8988T (cell line): ENCODE data around the gene SUN1.
A peak's percentile ranks its signal among the peaks of the same experiment; 100 is the strongest.

Experiments
- DNase-seq: peaks from one replicate; pipeline ENCODE4 v3.0.0; 2011

The SUN1 gene

DNA sequence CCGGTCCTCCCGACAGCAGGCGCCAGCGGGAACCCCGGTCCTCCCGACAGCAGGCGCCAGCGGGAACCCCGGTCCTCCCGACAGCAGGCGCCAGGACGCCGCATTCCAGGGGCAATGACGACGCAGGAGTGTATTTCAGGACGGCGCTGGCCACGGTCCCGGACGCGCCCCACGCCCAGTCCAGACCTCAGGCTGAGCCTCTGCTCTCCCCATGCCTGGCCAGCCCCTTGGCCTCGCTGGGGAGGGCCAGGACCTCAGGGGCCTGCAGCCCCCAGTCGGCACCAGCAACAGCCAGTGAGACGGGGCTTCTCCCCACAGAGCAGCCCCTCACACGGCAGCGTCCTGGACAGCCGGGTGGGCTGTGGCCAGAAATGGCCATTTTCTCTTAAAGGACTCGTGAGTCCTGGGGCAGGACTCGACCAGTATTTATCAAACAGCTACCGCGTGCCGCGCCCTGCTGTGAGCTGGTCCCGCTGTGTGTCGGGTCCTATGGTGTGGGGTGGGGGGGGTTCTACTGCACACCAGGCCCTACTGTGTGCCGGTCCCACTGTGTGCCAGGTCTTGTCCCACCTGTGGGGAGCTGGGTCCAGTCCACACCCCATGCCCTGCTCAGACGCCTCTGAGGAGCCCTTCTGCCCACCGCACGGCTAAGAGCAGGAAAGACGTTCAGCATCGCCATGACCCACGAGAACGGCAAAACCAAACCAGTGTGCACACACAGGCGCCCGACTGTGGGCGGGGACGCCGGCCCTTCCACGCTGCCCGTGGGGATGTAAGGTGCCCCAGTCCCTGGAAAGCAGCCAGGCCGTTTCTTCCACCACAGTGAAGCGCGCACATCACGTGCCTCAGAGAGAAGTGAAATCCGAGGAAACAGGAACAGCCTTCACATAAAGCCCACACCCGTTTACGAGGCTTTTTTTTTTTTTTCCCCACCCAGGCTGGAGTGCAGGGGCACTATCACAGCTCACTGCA is 77.4 kb downstream of the SUN1 start:
- no peak for DNase-seq

GRCh38 chr7:910441-910861 is 78.2 kb downstream of the SUN1 start:
- no peak for DNase-seq

DNA sequence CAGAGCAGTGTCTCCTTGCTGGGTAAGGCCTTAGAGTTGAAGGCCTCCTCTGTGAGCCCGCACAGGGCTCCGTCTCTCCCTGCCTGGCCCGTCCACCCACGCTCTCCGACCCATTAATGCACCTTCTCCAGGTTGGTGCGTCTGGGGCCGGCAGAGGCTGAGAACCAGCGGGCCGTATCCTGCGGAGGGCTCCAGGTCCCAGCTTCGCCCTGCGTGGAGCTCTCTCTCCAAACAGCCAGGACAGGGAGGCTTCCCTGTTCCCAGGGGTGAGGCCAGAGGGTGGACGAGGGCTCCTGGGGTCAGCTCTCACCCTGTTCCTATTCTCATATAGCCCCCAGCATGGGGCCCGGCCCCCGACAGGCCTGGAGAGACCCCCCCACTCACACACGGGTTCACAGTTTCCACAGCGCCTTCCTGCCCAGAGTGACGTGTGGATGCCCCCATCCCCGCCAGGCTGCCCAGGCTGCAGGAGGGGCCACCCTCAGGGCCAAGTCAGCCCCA is 78.7 kb downstream of the SUN1 start:
- no peak for DNase-seq

GRCh38 chr7:911791-912480 is 79.7 kb downstream of the SUN1 start:
- DNase-seq = no peak

- DNase-seq = peak; percentile 70
Measured at GRCh38 chr7:913736-914520, 81.7 kb downstream of the SUN1 start.

DNA sequence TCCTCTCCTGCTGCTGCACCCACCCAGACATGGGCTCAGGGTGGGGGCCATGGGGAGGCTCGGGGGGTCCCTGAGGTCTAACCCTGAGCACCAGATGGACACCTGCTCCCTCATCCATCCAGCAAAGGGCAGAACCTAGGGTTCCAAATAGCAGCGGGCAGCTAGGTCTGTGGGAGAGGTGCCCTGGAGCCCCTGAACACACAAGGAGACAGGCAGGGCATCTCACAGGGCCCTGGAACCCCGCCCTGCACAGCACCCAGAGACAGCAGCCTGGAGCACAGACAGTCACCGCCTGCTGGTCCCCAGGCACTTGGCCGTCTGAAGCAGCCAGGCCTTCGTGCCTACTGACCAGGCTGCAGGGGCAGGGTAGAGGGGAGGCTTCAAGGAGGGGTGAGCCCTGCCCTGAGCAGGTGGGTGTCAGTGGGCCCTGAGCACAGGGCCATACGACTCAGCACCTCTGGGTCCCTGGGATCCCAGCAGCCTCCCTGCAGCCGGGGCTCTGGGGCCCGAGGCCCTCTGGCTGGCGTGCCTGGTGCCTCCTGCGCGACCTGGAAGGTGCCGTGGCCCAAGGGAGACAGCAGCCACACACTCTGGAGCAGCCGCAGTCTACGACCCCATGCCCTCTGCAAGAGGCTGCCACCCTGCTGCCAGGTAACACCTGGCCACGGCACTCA is 82.4 kb downstream of the SUN1 start:
- DNase-seq = no peak

DNA sequence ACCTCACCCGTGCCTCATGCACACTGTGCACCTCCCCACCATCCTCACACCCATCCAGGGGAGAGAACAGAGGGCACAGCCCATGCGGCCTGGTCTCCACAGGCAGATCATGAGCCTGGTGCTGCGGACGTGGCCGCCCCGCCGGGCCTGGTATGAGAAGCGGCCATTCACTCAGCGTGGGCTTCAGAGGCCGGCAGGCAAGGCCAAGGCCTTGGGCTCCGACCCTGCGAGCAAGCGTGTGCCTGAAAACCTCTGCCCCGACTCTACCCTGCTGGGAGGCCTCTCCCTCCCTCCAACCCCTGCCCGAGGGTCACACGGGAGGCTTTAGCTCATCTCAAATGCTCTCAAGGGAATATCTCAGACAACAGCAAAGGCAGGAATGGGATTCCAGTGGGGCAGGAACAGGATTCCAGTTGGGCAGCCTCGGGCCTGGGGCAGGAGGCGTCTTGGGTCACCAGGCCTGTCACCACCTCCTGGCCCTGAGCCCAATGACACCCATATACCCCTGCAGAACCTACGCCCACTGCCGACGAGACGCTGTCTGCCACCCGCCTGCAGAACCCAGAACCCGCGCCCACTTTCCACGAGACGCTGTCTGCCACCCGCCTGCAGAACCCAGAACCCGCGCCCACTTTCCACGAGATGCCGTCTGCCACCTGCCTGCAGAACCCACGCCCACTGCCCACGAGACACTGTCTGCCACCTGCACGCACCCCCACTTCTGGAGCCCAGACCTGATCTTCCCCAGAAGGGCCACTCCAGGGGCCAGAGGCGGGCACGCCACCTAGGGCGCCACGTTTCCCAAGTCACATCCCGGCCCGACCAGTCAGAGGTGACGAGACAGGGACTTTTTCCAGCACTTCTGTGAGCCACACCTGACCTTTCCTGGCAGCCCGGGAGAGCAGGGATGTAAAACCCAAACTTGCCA is 83.3 kb downstream of the SUN1 start:
- no peak for DNase-seq

DNA sequence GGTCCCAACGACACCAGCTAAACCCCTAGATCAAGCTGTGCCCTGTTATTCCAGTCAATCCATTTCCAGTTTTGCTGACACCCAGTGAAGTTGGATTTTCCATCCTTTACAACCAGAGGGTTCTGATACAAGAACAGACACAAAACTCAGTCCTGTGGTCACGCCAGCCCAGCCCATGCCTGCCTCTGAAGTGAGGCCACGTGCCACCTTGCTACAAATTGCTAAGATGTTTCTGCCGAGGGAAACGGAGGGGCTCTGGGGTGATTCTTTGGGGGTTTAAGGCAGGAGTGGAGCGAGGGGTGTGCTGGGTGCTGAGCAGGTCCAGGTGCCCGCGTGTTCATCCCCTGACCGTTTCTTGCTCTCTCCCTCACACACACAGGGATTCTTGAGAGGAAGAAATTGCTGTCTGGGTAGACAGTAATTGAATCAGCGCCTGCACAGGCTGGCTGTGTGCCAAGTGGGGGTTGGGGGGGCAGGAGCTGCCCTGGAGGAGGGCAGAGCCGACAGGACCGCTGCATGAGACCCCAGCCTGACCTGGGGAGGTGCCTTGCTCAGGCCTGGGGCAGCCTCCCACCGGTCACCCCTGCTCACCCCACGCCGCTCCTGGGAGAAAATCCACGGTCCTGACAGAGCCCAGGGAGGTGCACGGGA is 84.1 kb downstream of the SUN1 start:
- DNase-seq = no peak

GRCh38 chr7:917255-918117 is 85.2 kb downstream of the SUN1 start:
- DNase-seq = no peak

DNA sequence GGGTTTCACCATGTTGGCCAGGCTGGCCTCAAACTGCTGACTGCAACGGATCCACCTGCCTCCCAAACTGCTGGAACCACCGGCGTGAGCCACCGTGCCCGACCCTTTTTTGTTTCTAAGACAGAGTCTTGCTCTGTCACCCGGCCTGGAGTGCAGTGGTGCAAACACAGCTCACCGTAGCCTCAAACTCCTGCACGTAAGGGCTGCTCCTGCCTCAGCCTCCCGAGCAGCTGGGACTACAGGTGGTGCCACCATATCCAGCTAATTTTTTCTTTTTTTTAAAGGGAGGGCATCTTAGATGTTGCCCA is 85.8 kb downstream of the SUN1 start:
- no peak for DNase-seq

GRCh38 chr7:918441-919113 is 86.3 kb downstream of the SUN1 start:
- no peak for DNase-seq

- DNase-seq = no peak
Measured at GRCh38 chr7:919114-919442, 86.8 kb downstream of the SUN1 start.

- no peak for DNase-seq
Measured at GRCh38 chr7:919924-920341, 87.7 kb downstream of the SUN1 start.

GRCh38 chr7:920351-921070 is 88.2 kb downstream of the SUN1 start:
- no peak for DNase-seq

- no peak for DNase-seq
Measured at GRCh38 chr7:921071-921461, 88.8 kb downstream of the SUN1 start.

DNA sequence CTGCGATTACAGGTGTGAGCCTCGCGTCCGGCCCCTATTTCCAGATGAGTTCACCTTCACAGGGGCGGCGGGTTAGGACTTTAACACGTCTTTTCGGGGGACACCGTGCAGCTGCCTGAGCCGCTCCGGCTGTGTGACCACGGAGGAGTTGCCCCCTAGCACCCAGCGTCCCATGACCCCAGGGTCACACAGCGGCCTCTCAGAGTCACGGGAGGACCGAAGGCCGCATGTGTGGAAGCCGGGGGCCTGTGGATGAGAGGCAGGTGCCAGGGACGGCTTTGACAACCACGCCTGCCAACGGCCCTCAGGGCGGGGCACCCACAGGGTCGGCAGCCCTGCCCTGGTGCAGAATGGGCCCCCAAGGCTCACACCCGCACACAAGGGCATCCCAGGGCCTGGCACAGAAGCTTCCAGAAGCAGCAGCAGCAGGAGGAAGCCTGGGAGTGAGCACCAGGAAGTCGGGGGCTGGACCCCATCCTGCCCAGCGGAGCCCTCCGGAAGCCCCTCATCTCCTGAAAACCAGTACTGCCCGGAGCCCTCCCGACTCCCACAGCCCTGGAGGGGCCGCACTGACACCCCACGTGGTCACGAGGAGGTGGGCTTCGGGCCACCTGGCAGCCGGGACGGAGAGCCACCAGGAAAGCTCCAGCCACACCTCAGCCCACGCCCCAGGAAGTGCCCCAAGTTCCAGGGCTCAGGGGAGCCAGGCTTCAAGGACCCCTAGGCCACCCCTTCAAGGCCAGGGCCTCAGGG is 89.5 kb downstream of the SUN1 start:
- no peak for DNase-seq

DNA sequence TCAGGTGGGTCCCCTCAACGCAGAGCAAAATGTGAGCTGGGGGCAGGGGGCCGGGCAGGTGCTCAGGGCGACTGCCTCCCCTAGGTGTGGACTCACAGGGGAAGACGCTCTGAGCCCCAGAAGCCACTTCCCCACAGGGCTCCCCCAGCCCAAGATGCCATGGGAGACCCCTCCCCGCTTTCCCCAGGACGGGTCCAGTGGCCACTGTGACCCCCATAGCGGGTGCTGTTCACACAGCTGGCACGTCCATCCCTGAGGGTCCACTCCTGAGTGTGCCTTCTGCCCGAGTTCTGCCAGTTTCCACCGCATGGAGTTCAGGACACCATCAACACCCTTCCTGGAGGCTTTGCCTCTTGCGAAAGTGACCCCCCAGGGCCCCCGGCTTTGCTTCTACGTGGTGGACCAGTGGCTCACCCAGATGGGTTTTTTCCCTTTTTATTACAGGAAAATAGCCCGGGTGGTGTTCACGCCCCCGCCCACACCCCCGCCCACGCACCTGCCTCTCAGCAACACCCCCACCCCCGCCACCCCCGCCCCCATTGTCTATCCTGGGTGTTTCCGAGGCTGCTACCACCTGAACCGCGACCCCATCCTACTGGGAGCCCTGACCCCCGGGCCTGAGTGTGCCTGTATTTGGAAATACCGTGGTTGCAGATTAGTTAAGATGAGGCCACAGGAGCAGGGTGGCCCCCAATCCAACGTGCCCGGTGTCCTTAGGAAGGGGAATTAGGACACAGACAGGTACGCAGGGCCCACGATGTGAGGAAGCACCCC is 90.2 kb downstream of the SUN1 start:
- no peak for DNase-seq
